Measurements from ENCODE around the gene CAMK2G. TPM values are rescaled to one million over a fixed set of nuclear protein-coding genes. Genes with fewer than 3 reads are reported as not detected.
A peak's percentile ranks its signal among the peaks of the same experiment; 100 is the strongest.

Gene CAMK2G
- total RNA-seq, 3 donors from 2014 or later (not counting 1 experiment from before 2014, with no cell fraction given) = 53.6 to 73.8 (median 62.3) TPM

DNA sequence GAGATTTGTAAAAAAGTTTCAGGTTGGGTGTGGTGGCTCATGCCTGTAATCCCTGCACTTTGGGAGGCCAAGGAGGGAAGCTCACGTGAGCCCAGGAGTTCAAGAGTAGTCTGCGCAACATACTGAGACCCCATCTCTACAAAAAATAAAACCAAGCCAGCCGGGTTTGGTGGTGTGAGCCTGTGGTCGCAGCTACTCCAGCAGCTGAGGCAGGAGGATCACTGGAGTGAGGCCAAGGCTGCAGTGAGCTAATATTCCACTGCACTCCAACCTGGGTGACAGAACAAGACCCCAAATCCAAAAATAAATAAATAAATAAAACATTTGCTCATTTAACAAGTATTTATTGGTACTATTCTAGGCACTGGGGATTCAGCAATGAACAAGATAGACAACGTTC is 94.1 kb downstream of the CAMK2G start:
- ATAC-seq (no peak), DNase-seq (no peak)
- no peaks in the 10 kb centered on the region for H3K9me3 ChIP-seq (ENCODE audit: control insufficient read depth, insufficient read depth, low read length)
- peaks cover 35% of the 10 kb centered on the region for H3K4me1 ChIP-seq (ENCODE audit: control insufficient read depth, insufficient read depth, low read length)
- 65% methylated on average over 4 of the region's 5 CpGs for WGBS (ENCODE audit: insufficient coverage)
- no peak overlapping the region for H3K4me3 ChIP-seq (ENCODE audit: low read length)
- H3K9me3 Mint-ChIP-seq = no peaks in the 10 kb centered on the region
- peak overlapping the region; percentile 100 for H3K4me3 Mint-ChIP-seq
- H3K27ac Mint-ChIP-seq = peak overlapping the region; percentile 96
- no peaks in the 10 kb centered on the region for H3K27me3 Mint-ChIP-seq (ENCODE audit: low read depth in 2 of 2)
- no peaks in the 10 kb centered on the region for H3K36me3 Mint-ChIP-seq
- TF ChIP-seq, protein P1, sequence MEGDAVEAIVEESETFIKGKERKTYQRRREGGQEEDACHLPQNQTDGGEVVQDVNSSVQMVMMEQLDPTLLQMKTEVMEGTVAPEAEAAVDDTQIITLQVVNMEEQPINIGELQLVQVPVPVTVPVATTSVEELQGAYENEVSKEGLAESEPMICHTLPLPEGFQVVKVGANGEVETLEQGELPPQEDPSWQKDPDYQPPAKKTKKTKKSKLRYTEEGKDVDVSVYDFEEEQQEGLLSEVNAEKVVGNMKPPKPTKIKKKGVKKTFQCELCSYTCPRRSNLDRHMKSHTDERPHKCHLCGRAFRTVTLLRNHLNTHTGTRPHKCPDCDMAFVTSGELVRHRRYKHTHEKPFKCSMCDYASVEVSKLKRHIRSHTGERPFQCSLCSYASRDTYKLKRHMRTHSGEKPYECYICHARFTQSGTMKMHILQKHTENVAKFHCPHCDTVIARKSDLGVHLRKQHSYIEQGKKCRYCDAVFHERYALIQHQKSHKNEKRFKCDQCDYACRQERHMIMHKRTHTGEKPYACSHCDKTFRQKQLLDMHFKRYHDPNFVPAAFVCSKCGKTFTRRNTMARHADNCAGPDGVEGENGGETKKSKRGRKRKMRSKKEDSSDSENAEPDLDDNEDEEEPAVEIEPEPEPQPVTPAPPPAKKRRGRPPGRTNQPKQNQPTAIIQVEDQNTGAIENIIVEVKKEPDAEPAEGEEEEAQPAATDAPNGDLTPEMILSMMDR (IDR thresholded peaks at IDR 0.05) = no peak
- H3K27ac ChIP-seq (ENCODE audit: low read length) = no peak overlapping the region
- no peaks in the 10 kb centered on the region for H3K27me3 ChIP-seq (ENCODE audit: control insufficient read depth, insufficient read depth, low read length)
- peaks cover 54 to 56% of the 10 kb centered on the region in 2 donors for H3K4me1 Mint-ChIP-seq
- intact Hi-C loops (cut with micrococcal nuclease) = no loop called here
- peaks cover 37% of the 10 kb centered on the region for H3K36me3 ChIP-seq (ENCODE audit: control insufficient read depth, insufficient read depth, low read length)

DNA sequence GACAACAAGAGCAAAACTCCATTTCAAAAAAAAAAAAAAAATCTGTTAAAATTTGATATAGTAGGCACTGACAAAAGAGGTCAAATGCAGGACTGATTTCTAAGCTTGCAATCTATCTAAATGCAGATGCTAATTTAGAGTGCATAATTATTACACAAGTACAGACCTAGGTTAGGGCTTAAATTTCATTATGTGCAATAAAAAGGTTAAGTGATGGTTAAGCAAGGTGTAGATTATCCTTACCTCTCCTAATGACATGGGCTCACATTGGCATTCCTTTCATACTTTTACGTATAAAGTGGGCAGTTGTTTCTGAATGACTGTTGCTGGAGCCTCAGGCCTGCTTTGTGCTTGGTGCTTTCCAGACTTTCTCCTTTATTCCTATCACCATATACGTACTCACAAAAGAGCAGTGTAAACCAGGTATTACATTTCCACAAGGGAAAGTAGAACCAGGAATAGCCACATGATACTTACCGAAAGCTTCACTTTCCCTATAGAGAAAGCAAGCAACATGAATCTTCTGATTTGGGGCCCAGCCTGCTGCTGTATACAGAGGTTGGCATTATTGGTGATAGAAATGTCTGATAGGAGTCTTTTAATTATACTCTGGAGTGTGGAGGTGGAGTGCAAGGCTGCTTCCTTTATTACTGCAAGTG is 94.7 kb downstream of the CAMK2G start:
- no peak for DNase-seq
- Mint-ChIP-seq H3K4me3 (peak overlapping the region; percentile 71), H3K27ac (peak overlapping the region; percentile 96), H3K9me3 (no peaks in the 10 kb centered on the region), H3K27me3 (ENCODE audit: low read depth in 2 of 2) (no peaks in the 10 kb centered on the region), H3K36me3 (no peaks in the 10 kb centered on the region), H3K4me1 (peaks cover 56 to 57% of the 10 kb centered on the region in 2 donors)
- Histone ChIP-seq H3K9me3 (ENCODE audit: control insufficient read depth, insufficient read depth, low read length) (no peaks in the 10 kb centered on the region), H3K27ac (ENCODE audit: low read length) (no peak overlapping the region), H3K4me1 (ENCODE audit: control insufficient read depth, insufficient read depth, low read length) (peaks cover 37% of the 10 kb centered on the region), H3K36me3 (ENCODE audit: control insufficient read depth, insufficient read depth, low read length) (peaks cover 40% of the 10 kb centered on the region), H3K27me3 (ENCODE audit: control insufficient read depth, insufficient read depth, low read length) (no peaks in the 10 kb centered on the region), H3K4me3 (ENCODE audit: low read length) (no peak overlapping the region)
- 83% methylated on average over 3 of the region's 3 CpGs for WGBS (ENCODE audit: insufficient coverage)
- TF ChIP-seq, protein P1 (IDR thresholded peaks at IDR 0.05) = no peak
- intact Hi-C loops (cut with micrococcal nuclease) = no loop called here
- ATAC-seq = no peak

DNA sequence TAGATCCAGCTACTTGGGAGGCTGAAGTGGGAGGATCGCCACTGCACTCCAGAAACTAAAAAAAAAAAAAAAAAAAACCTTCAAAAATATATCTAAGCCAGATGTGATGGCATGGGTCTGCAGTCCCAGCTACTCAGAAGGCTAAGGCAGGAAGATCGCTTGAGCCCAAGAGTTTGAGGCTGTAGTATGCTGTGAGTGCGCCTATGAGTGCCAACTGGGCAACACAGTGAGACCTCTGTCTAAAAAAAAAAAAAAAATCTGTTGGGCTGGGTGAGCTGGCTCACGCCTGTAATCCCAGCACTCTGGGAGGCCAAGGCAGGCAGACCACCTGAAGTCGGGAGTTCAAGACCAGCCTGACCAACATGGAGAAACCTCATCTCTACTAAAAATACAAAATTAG is 95.3 kb downstream of the CAMK2G start:
- H3K4me1 ChIP-seq (ENCODE audit: control insufficient read depth, insufficient read depth, low read length) = peaks cover 37% of the 10 kb centered on the region
- peaks cover 42% of the 10 kb centered on the region for H3K36me3 ChIP-seq (ENCODE audit: control insufficient read depth, insufficient read depth, low read length)
- H3K4me3 ChIP-seq (ENCODE audit: low read length) = no peak overlapping the region
- intact Hi-C loops (cut with micrococcal nuclease) = no loop called here
- DNase-seq (no peak), ATAC-seq (no peak)
- Mint-ChIP-seq H3K4me3 (no peak overlapping the region), H3K27ac (peak overlapping the region in 1 of 2 donors; percentile 45), H3K9me3 (no peaks in the 10 kb centered on the region), H3K36me3 (no peaks in the 10 kb centered on the region), H3K27me3 (ENCODE audit: low read depth in 2 of 2) (no peaks in the 10 kb centered on the region), H3K4me1 (peaks cover 62 to 63% of the 10 kb centered on the region in 2 donors)
- H3K9me3 ChIP-seq (ENCODE audit: control insufficient read depth, insufficient read depth, low read length) = no peaks in the 10 kb centered on the region
- H3K27ac ChIP-seq (ENCODE audit: low read length) = no peak overlapping the region
- 89% methylated on average over 4 of the region's 5 CpGs for WGBS (ENCODE audit: insufficient coverage)
- TF ChIP-seq, protein P1 (IDR thresholded peaks at IDR 0.05) = no peak
- H3K27me3 ChIP-seq (ENCODE audit: control insufficient read depth, insufficient read depth, low read length) = no peaks in the 10 kb centered on the region
